ENCODE measurements around the gene AMPH.

AMPH gene

GRCh38 chr7:38630720-38631673 lies at the start of gene AMPH:
Gene AMPH (minus strand): TSS chr7:38631373. CDS start chr7:38631351, 22 bp downstream.
- TF ChIP-seq, protein P1, sequence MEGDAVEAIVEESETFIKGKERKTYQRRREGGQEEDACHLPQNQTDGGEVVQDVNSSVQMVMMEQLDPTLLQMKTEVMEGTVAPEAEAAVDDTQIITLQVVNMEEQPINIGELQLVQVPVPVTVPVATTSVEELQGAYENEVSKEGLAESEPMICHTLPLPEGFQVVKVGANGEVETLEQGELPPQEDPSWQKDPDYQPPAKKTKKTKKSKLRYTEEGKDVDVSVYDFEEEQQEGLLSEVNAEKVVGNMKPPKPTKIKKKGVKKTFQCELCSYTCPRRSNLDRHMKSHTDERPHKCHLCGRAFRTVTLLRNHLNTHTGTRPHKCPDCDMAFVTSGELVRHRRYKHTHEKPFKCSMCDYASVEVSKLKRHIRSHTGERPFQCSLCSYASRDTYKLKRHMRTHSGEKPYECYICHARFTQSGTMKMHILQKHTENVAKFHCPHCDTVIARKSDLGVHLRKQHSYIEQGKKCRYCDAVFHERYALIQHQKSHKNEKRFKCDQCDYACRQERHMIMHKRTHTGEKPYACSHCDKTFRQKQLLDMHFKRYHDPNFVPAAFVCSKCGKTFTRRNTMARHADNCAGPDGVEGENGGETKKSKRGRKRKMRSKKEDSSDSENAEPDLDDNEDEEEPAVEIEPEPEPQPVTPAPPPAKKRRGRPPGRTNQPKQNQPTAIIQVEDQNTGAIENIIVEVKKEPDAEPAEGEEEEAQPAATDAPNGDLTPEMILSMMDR (conservative IDR thresholded peaks at IDR 0.05; ENCODE audit: low read depth, low read length), result no peak
- Histone ChIP-seq H3K4me2 (peak within 1 kb of the TSS; percentile 23), H3K79me2 (ENCODE audit: insufficient read depth, low read depth) (no peaks in the 10 kb centered on the region), H4K20me1 (ENCODE audit: insufficient read depth) (no peaks in the 10 kb centered on the region), H3K4me3 (IDR thresholded peaks at IDR 0.05; ENCODE audit: insufficient read depth, low read depth, low read length) (no peak within 1 kb of the TSS), H2AFZ (ENCODE audit: low read depth) (peak within 1 kb of the TSS; percentile 9; the same call in 1 of the 2 replicates), H3K36me3 (ENCODE audit: insufficient read depth) (no peaks in the 10 kb centered on the region), H3K4me1 (ENCODE audit: low read depth, poor library complexity, severe bottlenecking) (no peaks in the 10 kb centered on the region), H3K27ac (no peak within 1 kb of the TSS), H3K9ac (no peak within 1 kb of the TSS), H3K27me3 (ENCODE audit: insufficient read depth, low read depth) (no peaks in the 10 kb centered on the region)

DNA sequence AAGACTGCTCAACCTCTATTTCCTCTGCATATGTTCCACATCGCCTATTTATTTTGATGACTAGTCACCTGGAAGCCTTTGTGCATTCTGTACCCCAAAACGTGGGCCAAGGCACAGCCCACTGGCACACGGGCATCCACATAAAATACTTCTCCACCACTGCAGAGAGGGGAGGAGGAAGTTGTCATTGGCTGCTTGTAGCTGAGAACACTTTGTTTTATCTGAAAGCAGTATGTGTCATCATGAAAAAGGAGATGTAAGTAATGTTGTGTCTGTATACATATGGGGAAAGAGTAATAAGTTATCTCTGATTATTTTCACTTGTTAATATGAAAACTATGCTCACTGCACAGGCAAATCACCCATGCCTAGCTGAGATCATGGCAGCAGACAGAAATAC lies 48.2 kb upstream of the AMPH start:
- no peaks in the 10 kb centered on the region for H3K4me1 ChIP-seq (ENCODE audit: low read depth, poor library complexity, severe bottlenecking)
- TF ChIP-seq, protein P1 (conservative IDR thresholded peaks at IDR 0.05; ENCODE audit: low read depth, low read length), result no peak
- H3K9ac ChIP-seq, result no peak overlapping the region
- no peak overlapping the region for H2AFZ ChIP-seq (ENCODE audit: low read depth)
- H3K4me2 ChIP-seq, result no peak overlapping the region
- H3K4me3 ChIP-seq (IDR thresholded peaks at IDR 0.05; ENCODE audit: insufficient read depth, low read depth, low read length), result no peak overlapping the region
- H3K36me3 ChIP-seq (ENCODE audit: insufficient read depth), result no peaks in the 10 kb centered on the region
- no peaks in the 10 kb centered on the region for H3K79me2 ChIP-seq (ENCODE audit: insufficient read depth, low read depth)
- no peaks in the 10 kb centered on the region for H3K27me3 ChIP-seq (ENCODE audit: insufficient read depth, low read depth)
- H3K27ac ChIP-seq, result no peak overlapping the region
- H4K20me1 ChIP-seq (ENCODE audit: insufficient read depth), result no peaks in the 10 kb centered on the region

DNA sequence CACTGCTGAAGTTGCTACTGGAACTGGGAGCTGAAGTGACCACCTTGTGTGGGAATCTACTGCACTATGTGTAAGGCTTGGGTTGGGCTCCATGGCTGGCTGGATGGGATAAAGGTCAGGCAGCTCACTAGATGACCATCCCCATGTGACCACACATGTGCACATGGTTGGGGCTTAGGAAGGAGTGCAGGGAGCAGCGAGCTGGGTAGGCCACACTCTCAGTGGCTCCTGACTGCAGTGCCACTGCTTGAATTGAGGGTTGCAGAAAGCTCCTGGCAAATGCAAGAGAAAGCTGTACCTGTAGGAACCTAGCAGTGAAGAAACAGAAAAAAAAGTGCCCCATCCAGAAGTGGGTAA lies 47.5 kb upstream of the AMPH start:
- Histone ChIP-seq H4K20me1 (ENCODE audit: insufficient read depth) (no peaks in the 10 kb centered on the region), H3K27me3 (ENCODE audit: insufficient read depth, low read depth) (no peaks in the 10 kb centered on the region), H3K9ac (no peak overlapping the region), H3K4me2 (no peak overlapping the region), H3K36me3 (ENCODE audit: insufficient read depth) (no peaks in the 10 kb centered on the region), H2AFZ (ENCODE audit: low read depth) (no peak overlapping the region), H3K4me1 (ENCODE audit: low read depth, poor library complexity, severe bottlenecking) (no peaks in the 10 kb centered on the region), H3K27ac (no peak overlapping the region), H3K79me2 (ENCODE audit: insufficient read depth, low read depth) (no peaks in the 10 kb centered on the region), H3K4me3 (IDR thresholded peaks at IDR 0.05; ENCODE audit: insufficient read depth, low read depth, low read length) (no peak overlapping the region)
- TF ChIP-seq, protein P1 (conservative IDR thresholded peaks at IDR 0.05; ENCODE audit: low read depth, low read length), result no peak

DNA sequence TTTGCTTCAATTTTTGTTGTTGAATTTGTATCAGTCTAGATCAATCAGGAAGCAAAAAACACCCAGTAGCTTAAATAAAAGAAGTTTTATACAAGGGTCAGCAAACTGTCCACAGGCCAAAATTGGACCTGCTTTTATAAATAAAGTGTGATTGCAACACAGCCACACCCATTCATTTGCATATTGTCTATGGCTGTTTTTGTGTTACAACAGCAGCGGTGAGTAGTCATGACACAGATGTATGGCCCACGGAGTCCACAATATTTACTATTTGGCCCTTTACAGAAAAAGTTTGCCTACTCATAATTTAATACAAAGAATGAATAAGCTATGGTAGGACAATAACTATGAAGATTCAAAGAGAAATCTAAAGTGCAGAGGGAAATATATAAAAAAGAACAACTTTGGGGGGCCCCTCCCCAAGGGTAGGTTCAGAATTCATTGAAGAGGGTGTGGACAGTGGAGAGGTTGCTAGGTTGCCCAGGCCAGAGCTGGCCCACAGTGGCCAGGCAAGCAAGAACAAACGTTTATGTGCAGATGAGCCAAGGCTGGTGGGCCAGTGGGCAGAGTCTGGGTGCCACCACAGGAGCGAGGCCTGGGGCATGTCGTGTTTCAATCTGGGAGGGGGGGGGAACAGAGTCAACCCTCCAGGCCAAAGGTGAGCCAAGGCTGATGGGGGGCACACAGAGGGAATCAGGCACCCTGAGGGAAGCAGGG lies 47.0 kb upstream of the AMPH start:
- no peaks in the 10 kb centered on the region for H3K4me1 ChIP-seq (ENCODE audit: low read depth, poor library complexity, severe bottlenecking)
- no peak overlapping the region for H3K4me2 ChIP-seq
- no peak overlapping the region for H3K27ac ChIP-seq
- no peaks in the 10 kb centered on the region for H3K36me3 ChIP-seq (ENCODE audit: insufficient read depth)
- H3K27me3 ChIP-seq (ENCODE audit: insufficient read depth, low read depth), result no peaks in the 10 kb centered on the region
- H3K9ac ChIP-seq, result no peak overlapping the region
- H2AFZ ChIP-seq (ENCODE audit: low read depth), result no peak overlapping the region
- no peaks in the 10 kb centered on the region for H4K20me1 ChIP-seq (ENCODE audit: insufficient read depth)
- TF ChIP-seq, protein P1 (conservative IDR thresholded peaks at IDR 0.05; ENCODE audit: low read depth, low read length), result no peak
- no peaks in the 10 kb centered on the region for H3K79me2 ChIP-seq (ENCODE audit: insufficient read depth, low read depth)
- no peak overlapping the region for H3K4me3 ChIP-seq (IDR thresholded peaks at IDR 0.05; ENCODE audit: insufficient read depth, low read depth, low read length)
